Bone marrow (tissue), 2 donors: ENCODE data around the gene UFSP1.
"Not testable (repeated sequence)": the region's sequence is repeated elsewhere in the genome, so short reads cannot be mapped to it uniquely, and the experiment has no call there.

Source experiments
- DNase-seq, 2 donors: peaks; one replicate each; lab custom pipeline; 2025; lab: John Stamatoyannopoulos, UW

The UFSP1 gene

DNA sequence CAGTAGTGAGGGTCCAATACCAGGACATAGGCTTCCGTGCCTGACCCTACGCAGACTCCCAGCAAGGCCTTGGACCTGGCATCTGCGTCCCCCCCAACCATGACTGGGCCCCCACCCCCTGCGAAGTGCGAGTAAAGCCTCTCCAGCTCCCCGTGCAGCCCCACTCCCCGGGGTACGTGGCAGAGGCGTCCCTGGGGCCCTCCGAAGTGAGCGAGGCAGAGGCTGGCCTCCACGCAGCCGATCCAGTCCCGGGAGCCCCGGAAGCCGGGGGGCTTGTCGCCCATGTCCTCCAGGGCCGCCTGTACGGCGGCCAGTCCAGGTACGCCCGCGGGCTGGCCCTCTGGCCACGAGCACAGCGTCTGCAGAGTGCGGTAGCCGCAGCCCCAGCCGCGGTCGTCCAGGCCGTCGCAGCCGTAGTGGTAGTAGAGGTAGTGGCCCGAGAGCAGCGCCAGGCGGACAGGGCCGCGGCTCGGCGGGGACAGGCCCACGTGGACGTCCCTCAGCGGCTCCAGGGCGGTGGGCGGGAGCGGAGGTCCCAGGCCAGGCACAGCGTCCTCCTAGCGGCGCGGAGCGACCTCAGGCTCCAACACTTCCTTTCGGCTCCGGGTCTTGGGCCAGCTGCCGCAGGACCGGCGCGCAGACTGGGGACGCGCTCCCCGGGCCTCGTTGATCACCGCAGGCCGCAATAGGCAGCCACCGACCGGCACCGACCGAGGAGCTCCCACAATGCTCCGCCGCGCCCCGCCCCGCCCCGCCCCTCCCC is at the start of gene UFSP1:
TSS of gene UFSP1 (minus strand) at position 728 of the 763 bp plus-strand sequence. CDS start at position 284, 444 bp downstream.
- DNase-seq, result no peak

GRCh38 chr7:100936167-100936566 is 46.7 kb upstream of the UFSP1 start:
- not testable (repeated sequence) for DNase-seq

DNA sequence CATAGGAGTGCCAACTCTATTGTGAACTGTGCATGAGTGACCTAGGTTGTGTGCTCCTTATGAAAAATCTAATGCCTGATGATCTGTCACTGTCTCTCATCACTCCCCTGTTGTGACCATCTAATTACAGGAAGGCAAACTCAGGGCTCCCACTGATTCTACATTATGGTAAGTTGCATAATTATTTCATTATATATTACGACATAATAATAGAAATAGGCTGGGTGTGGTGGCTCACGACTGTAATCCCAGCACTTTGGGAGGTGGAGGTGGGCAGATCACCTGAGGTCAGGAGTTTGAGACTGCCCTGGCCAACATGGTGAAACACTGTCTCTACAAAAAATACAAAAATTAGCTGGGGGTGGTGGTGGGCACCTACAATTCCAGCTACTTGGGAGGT is 45.9 kb upstream of the UFSP1 start:
- not testable (repeated sequence) for DNase-seq

- DNase-seq, result no peak
Observed at GRCh38 chr7:100933734-100934133, 44.2 kb upstream of the UFSP1 start.

DNA sequence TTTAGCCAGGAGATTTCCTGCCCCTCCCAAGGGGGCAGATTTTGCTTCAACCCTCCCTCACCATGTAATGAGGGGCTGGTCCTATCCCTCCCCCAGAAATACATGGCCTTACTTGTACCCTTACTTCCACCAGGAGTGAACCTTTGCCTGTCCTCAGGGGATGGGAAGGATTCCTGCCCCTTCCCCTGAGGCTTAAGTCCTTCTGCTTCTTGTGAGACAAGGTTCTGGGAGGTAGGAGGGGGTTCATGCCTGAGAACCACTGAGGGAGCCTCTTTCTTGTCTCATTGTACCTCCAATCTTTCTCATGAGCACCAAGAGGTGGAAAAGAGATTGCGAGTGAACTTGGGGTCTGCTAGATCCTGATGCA is 40.3 kb upstream of the UFSP1 start:
- DNase-seq, result no peak

GRCh38 chr7:100923616-100924015 is 34.1 kb upstream of the UFSP1 start:
- not testable (repeated sequence) for DNase-seq

- DNase-seq, result no peak
Observed at GRCh38 chr7:100921039-100921438, 31.5 kb upstream of the UFSP1 start.

DNA sequence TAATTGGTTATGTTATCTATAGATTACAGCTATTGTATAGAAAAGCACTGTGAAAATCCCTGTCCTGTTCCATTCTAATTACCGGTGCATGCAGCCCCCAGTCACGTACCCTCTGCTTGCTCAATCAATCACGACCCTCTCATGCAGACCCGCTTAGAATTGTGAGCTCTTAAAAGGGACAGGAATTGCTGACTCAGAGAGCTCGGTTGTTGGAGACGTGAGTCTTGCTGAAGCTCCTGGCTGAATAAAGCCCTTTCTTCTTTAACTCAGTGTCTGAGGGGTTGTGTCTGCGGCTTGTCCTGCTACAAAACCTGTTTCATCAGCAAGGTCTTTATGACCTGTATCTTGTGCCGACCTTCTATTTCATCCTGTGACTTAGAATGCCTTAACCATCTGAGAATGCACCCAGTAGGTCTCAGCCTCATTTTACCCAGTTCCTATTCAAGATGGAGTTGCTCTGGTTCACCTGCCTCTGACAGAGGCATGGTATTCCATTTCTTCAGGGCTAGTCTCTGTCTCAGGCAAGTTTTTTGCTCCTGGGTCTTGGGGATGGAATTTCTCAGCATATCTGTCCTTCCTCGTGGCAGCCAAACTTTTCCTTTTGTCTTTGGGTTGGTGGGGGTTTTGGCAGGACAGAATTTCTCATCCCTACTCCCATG is 30.4 kb upstream of the UFSP1 start:
- DNase-seq, result not testable (repeated sequence)

DNA sequence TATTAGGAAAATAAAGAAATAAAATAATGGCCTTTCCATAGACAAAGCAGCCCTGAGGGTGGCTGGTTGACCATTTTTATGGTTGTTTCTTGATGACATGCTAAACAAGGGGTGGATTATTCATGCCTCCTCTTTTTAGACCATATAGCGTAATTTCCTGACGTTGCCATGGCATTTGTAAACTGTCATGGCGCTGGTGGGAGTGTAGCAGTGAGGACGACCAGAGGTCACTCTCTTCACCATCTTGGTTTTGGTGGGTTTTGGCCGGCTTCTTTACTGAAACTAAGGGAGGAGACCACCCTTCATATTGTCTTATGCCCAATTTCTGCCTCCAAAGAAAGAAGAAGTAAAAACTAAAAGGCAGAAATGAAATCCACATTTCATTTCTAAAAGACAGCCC is 29.8 kb upstream of the UFSP1 start:
- DNase-seq, result not testable (repeated sequence)

GRCh38 chr7:100914879-100915447 is 25.4 kb upstream of the UFSP1 start:
- no peak for DNase-seq

DNA sequence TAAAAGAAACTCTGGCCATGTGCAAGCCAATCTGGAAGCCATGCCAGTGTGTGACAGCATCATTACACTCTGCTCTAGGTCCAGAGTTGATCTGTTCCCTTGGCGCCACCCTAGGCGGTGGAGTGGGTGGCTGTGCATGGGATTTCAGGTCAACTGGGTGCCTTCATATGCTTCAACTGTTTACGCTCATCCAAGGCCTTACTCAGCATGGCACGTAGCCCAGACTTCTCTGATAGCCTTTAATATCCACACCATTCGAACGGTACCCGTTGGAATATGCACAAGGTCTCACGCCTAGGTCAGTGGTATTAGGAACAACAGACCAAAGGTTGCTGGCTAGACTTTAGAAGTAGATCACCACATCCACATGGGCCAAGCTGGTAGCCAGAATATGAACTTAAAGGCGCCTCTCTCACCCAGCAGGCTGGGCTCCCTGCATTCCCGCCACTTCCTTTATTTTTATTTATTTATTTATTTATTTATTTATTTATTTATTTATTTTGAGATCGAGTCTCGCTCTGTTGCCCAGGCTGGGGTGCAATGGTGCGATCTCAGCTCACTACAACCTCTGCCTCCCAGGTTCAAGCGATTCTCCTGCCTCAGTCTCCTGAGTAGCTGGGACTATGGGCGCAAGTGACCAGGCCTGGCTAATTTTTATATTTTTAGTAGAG is 24.8 kb upstream of the UFSP1 start:
- no peak for DNase-seq

DNA sequence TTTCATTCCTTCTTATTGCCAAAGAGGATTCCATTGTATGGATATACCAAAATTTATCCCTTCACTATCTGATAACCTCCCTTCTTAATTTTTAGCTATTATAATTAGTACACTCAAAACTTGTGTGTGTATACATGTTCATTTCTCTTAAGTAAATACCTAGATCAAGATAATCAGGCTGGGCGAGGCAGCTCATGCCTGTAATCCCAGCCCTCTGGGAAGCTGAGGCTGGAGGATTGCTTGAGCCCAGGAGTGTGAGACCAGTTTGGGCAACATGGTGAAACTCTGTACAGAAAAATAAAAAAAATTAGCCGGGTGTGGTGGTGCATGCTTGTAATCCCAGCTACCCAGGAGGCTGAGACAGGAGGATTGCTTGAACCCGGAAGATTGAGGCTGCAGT is 22.0 kb upstream of the UFSP1 start:
- DNase-seq, result no peak

DNA sequence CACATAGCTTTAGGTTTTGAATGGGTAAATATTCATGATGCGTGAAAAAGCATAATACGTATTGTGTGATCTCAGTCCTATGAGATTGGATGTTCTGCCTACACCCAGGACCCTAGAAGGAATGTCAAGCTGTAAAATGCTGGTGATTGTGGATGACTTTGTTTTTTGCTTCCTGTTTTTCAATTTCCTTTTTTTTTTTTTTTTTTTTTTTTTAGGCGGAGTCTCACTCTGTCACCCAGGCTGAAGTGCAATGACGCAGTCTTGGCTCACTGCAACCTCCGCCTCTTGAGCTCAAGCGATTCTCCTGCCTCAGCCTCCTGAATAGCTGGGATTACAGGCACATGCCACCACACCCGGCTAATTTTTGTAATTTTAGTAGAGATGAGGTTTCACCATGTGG is 20.9 kb upstream of the UFSP1 start:
- DNase-seq, result peak in 1 of 2 donors; percentile 8

DNA sequence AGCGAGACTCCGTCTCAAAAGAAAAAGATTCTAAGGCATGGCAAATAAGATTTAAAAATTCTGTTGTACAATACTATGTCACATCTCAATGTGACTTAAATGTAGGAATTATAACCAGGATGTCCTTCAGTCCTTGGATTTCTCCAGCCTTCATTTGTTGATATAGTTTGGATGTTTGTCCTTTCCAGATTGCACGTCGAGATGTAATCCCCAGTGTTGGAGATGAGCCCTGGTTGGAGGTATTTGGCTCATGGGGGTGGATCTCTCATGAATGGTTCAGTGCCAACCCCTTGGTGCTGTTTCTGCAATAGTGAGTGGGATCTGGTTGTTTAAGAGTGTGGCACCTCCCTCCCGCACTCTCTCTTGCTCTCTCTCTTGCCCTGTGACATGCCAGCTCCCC is 19.0 kb upstream of the UFSP1 start:
- no peak for DNase-seq

GRCh38 chr7:100902638-100903037 is 13.1 kb upstream of the UFSP1 start:
- no peak for DNase-seq

DNA sequence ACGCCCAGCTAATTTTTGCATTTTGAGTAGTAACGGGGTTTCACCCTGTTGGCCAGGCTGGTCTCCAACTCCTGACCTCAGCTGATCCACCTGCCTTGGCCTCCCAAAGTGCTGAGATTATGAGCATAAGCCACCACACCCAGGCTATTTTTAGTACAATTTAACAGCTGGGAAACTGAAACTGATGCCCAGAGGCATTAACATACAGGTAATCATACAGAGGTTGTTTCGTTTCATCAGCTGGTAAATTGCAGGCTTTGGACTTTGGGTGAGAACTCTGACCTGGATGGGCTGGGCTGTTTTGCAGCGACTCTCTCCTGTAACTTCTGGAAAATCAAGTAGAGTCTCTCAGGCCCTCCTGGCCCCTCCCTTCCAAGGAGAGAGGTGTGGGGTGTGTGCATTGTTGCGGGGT is 12.4 kb upstream of the UFSP1 start:
- no peak for DNase-seq

DNA sequence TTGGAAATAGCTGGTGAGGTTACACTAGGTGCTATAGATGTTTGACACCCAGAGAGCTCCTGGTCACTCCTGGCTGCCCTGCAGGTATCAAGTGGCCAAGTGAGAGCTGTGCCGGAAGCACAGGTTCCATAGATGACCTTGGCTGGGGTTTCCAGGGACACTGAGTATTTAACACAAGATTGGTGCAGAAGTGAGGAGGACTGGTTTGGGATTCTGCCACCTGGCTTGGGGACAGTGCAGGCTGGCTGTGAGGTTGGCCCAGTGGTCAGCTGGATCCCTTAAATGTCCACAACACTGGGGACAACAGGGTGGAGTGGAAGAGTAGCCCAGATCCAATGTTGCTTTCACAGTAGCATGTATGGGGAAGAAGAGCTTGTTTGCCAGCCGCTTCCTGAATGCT is 11.5 kb upstream of the UFSP1 start:
- no peak for DNase-seq

GRCh38 chr7:100899432-100899831 is 9.9 kb upstream of the UFSP1 start:
- no peak for DNase-seq

- no peak for DNase-seq
Observed at GRCh38 chr7:100897772-100898454, 8.4 kb upstream of the UFSP1 start.

- DNase-seq, result peak in 1 of 2 donors; percentile 31
Observed at GRCh38 chr7:100896732-100897608, 7.5 kb upstream of the UFSP1 start.
